Measurements from ENCODE around the gene FDPS. TPM values are rescaled to one million over a fixed set of nuclear protein-coding genes. Genes with fewer than 3 reads are reported as not detected.

FDPS gene
- total and polyA plus RNA-seq, 2 experiments from 2014 or later: 287 to 366 TPM

MicroRNAs within 50 kb of the gene (microRNA counts, 767-probe panel; counts per million panel counts)
- microRNA hsa-miR-555: not detected

Small RNAs within 50 kb of the gene (microRNA-seq; reads per million reads assigned to microRNA genes)
- not detected for gene MIR555

Small RNAs within 50 kb of the gene (small RNA-seq; reads per million reads assigned to genes)
- 0.10 reads per million for gene RNU6-106P (ENCODE audit: low replicate concordance)

Other genes with a start within 250 kb of the FDPS start
- 22.9 and 25.0 TPM in 2 replicates for gene EFNA4, start 245.1 kb upstream of the FDPS start, total RNA-seq (2014; rRNA removed; shearing (Covaris generic))
- 11.1 and 16.4 TPM in 2 replicates for gene EFNA4, start 245.1 kb upstream of the FDPS start, polyA plus RNA-seq (2016; fragmentation: Nextera tagmentation; extraction: Ambion mirVana)
- 13.6 and 14.5 TPM in 2 replicates for gene EFNA3, start 230.0 kb upstream of the FDPS start, total RNA-seq (2014; rRNA removed; shearing (Covaris generic))
- gene EFNA3, start 230.0 kb upstream of the FDPS start, polyA plus RNA-seq (2016; fragmentation: Nextera tagmentation; extraction: Ambion mirVana): 10.3 and 13.5 TPM in 2 replicates
- gene EFNA1, start 181.0 kb upstream of the FDPS start, total RNA-seq (2014; rRNA removed; shearing (Covaris generic)): 2.1 and 5.1 TPM in 2 replicates
- 3.2 and 5.1 TPM in 2 replicates for gene EFNA1, start 181.0 kb upstream of the FDPS start, polyA plus RNA-seq (2016; fragmentation: Nextera tagmentation; extraction: Ambion mirVana)
- gene SLC50A1, start 173.0 kb upstream of the FDPS start, total RNA-seq (2014; rRNA removed; shearing (Covaris generic)): 30.0 and 50.5 TPM in 2 replicates
- gene SLC50A1, start 173.0 kb upstream of the FDPS start, polyA plus RNA-seq (2016; fragmentation: Nextera tagmentation; extraction: Ambion mirVana): 63.9 and 65.4 TPM in 2 replicates
- gene DPM3, start 168.3 kb upstream of the FDPS start, total RNA-seq (2014; rRNA removed; shearing (Covaris generic)): 13.6 and 19.2 TPM in 2 replicates
- gene DPM3, start 168.3 kb upstream of the FDPS start, polyA plus RNA-seq (2016; fragmentation: Nextera tagmentation; extraction: Ambion mirVana): 71.4 and 76.5 TPM in 2 replicates
- gene KRTCAP2, start 135.6 kb upstream of the FDPS start, total RNA-seq (2014; rRNA removed; shearing (Covaris generic)): 101 and 106 TPM in 2 replicates
- gene KRTCAP2, start 135.6 kb upstream of the FDPS start, polyA plus RNA-seq (2016; fragmentation: Nextera tagmentation; extraction: Ambion mirVana): 579 and 628 TPM in 2 replicates
- gene TRIM46, start 135.0 kb upstream of the FDPS start, total RNA-seq (2014; rRNA removed; shearing (Covaris generic)): 15.4 and 18.8 TPM in 2 replicates
- 7.4 and 8.1 TPM in 2 replicates for gene TRIM46, start 135.0 kb upstream of the FDPS start, polyA plus RNA-seq (2016; fragmentation: Nextera tagmentation; extraction: Ambion mirVana)
- gene THBS3, start 101.0 kb upstream of the FDPS start, total RNA-seq (2014; rRNA removed; shearing (Covaris generic)): 1.2 and 6.3 TPM in 2 replicates
- 4.3 and 5.0 TPM in 2 replicates for gene THBS3, start 101.0 kb upstream of the FDPS start, polyA plus RNA-seq (2016; fragmentation: Nextera tagmentation; extraction: Ambion mirVana)
- 66.7 and 77.7 TPM in 2 replicates for gene MTX1, start 100.2 kb upstream of the FDPS start, total RNA-seq (2014; rRNA removed; shearing (Covaris generic))
- 106 and 109 TPM in 2 replicates for gene MTX1, start 100.2 kb upstream of the FDPS start, polyA plus RNA-seq (2016; fragmentation: Nextera tagmentation; extraction: Ambion mirVana)
- gene ENTREP3, start 53.4 kb upstream of the FDPS start, total RNA-seq (2014; rRNA removed; shearing (Covaris generic)): 34.7 and 46.3 TPM in 2 replicates
- 18.6 and 19.5 TPM in 2 replicates for gene ENTREP3, start 53.4 kb upstream of the FDPS start, polyA plus RNA-seq (2016; fragmentation: Nextera tagmentation; extraction: Ambion mirVana)
- 47.2 and 52.5 TPM in 2 replicates for gene SCAMP3, start 46.5 kb upstream of the FDPS start, total RNA-seq (2014; rRNA removed; shearing (Covaris generic))
- gene SCAMP3, start 46.5 kb upstream of the FDPS start, polyA plus RNA-seq (2016; fragmentation: Nextera tagmentation; extraction: Ambion mirVana): 38.3 and 50.5 TPM in 2 replicates
- gene CLK2, start 35.4 kb upstream of the FDPS start, total RNA-seq (2014; rRNA removed; shearing (Covaris generic)): 40.4 and 54.6 TPM in 2 replicates
- 23.9 and 27.2 TPM in 2 replicates for gene CLK2, start 35.4 kb upstream of the FDPS start, polyA plus RNA-seq (2016; fragmentation: Nextera tagmentation; extraction: Ambion mirVana)
- 3.5 and 4.9 TPM in 2 replicates for gene HCN3, start 31.4 kb upstream of the FDPS start, total RNA-seq (2014; rRNA removed; shearing (Covaris generic))
- gene HCN3, start 31.4 kb upstream of the FDPS start, polyA plus RNA-seq (2016; fragmentation: Nextera tagmentation; extraction: Ambion mirVana): 3.4 and 4.6 TPM in 2 replicates
- gene PKLR, start 7.4 kb upstream of the FDPS start, total RNA-seq (2014; rRNA removed; shearing (Covaris generic)): 3.3 and 3.7 TPM in 2 replicates
- 1.5 and 2.0 TPM in 2 replicates for gene PKLR, start 7.4 kb upstream of the FDPS start, polyA plus RNA-seq (2016; fragmentation: Nextera tagmentation; extraction: Ambion mirVana)
- gene RUSC1, start 12.0 kb downstream of the FDPS start, total RNA-seq (2014; rRNA removed; shearing (Covaris generic)): 57.6 and 87.7 TPM in 2 replicates
- 48.2 and 53.4 TPM in 2 replicates for gene RUSC1, start 12.0 kb downstream of the FDPS start, polyA plus RNA-seq (2016; fragmentation: Nextera tagmentation; extraction: Ambion mirVana)

Measured in GM23338 (cell line).